Measurements from ENCODE around the gene HEBP1.

HEBP1 gene, protein sequence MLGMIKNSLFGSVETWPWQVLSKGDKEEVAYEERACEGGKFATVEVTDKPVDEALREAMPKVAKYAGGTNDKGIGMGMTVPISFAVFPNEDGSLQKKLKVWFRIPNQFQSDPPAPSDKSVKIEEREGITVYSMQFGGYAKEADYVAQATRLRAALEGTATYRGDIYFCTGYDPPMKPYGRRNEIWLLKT

DNA sequence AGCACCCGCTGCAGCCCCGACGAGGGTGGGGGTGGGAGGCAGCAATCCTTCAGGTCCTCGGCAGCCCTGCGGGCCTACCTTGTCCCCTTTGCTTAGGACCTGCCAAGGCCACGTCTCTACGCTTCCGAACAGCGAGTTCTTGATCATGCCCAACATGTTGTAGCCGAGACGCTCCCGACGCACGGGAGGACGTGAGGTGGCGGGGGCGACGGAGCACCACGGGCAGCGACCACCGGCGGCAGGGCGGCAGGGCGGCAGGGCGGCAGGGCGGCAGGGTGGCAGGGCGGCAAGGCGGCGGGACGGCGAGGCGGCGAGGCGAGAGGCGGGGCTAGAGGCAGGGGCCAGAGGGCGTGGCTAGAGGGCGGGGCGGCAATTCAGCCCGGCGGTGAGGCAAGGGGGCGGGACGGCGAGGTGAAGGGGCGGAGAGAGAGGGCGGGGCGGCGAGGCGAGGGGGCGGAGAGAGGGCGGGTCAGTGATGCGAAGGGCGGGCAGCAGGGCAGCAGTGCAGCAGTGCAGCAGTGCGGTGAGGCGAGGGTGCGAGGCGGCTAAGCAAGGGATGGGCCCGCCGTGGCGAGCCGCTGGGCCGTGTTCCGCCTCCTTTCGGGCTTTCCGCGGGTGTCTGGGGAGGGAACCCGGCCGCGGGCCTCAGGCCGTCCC lies at the start of gene HEBP1:
TSS of gene HEBP1 (minus strand) at position 307 of the 657 bp plus-strand sequence. CDS start at position 156, 151 bp downstream.
- peaks cover 14% of the 10 kb centered on the region for H3K4me1 ChIP-seq (ENCODE audit: control insufficient read depth, low read length)
- H3F3A ChIP-seq (ENCODE audit: control insufficient read depth, insufficient read depth) = no peaks in the 10 kb centered on the region
- H3K36me3 ChIP-seq (ENCODE audit: control insufficient read depth, low read length) = no peaks in the 10 kb centered on the region
- H4K20me1 ChIP-seq (ENCODE audit: control insufficient read depth, insufficient read depth, low read depth, low read length) = no peaks in the 10 kb centered on the region
- H3K9me2 ChIP-seq (replicated peaks; ENCODE audit: control insufficient read depth, low read length) = no peaks in the 10 kb centered on the region
- TF ChIP-seq EZH2phosphoT487 (IDR thresholded peaks at IDR 0.05; ENCODE audit: borderline replicate concordance, low read length) = no peak
- TF ChIP-seq, protein P1, sequence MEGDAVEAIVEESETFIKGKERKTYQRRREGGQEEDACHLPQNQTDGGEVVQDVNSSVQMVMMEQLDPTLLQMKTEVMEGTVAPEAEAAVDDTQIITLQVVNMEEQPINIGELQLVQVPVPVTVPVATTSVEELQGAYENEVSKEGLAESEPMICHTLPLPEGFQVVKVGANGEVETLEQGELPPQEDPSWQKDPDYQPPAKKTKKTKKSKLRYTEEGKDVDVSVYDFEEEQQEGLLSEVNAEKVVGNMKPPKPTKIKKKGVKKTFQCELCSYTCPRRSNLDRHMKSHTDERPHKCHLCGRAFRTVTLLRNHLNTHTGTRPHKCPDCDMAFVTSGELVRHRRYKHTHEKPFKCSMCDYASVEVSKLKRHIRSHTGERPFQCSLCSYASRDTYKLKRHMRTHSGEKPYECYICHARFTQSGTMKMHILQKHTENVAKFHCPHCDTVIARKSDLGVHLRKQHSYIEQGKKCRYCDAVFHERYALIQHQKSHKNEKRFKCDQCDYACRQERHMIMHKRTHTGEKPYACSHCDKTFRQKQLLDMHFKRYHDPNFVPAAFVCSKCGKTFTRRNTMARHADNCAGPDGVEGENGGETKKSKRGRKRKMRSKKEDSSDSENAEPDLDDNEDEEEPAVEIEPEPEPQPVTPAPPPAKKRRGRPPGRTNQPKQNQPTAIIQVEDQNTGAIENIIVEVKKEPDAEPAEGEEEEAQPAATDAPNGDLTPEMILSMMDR (IDR thresholded peaks at IDR 0.05; ENCODE audit: low read depth, low read length, poor library complexity, severe bottlenecking) = no peak
- peak within 1 kb of the TSS; percentile 87 for H3K4me2 ChIP-seq (ENCODE audit: low read length)
- no peak within 1 kb of the TSS for H3K27ac ChIP-seq (ENCODE audit: low read depth, low read length)
- peaks cover 48% of the 10 kb centered on the region for H3K27me3 ChIP-seq (ENCODE audit: control insufficient read depth, low read length)
- H3K4me3 ChIP-seq (ENCODE audit: low read length) = peak within 1 kb of the TSS; percentile 70
- no peaks in the 10 kb centered on the region for H3K9me3 ChIP-seq (ENCODE audit: control insufficient read depth, insufficient read depth, low read length)
- no peaks in the 10 kb centered on the region for H3K79me2 ChIP-seq (ENCODE audit: control insufficient read depth, low read length)

GRCh38 chr12:13049816-13050215 lies 49.8 kb upstream of the HEBP1 start:
- TF ChIP-seq EZH2phosphoT487 (IDR thresholded peaks at IDR 0.05; ENCODE audit: borderline replicate concordance, low read length) = no peak
- TF ChIP-seq, protein P1 (IDR thresholded peaks at IDR 0.05; ENCODE audit: low read depth, low read length, poor library complexity, severe bottlenecking) = no peak
- Histone ChIP-seq H3K4me3 (ENCODE audit: low read length) (no peak overlapping the region), H3K79me2 (ENCODE audit: control insufficient read depth, low read length) (no peaks in the 10 kb centered on the region), H3K4me1 (ENCODE audit: control insufficient read depth, low read length) (peaks cover 6% of the 10 kb centered on the region), H3K9me3 (ENCODE audit: control insufficient read depth, insufficient read depth, low read length) (peaks cover 5% of the 10 kb centered on the region; the same call in 1 of the 2 replicates), H3K4me2 (ENCODE audit: low read length) (no peak overlapping the region), H3K36me3 (ENCODE audit: control insufficient read depth, low read length) (no peaks in the 10 kb centered on the region), H3K9me2 (replicated peaks; ENCODE audit: control insufficient read depth, low read length) (no peaks in the 10 kb centered on the region), H3F3A (ENCODE audit: control insufficient read depth, insufficient read depth) (no peaks in the 10 kb centered on the region), H3K27ac (ENCODE audit: low read depth, low read length) (no peak overlapping the region), H3K27me3 (ENCODE audit: control insufficient read depth, low read length) (no peaks in the 10 kb centered on the region; the same call in 1 of the 2 replicates), H4K20me1 (ENCODE audit: control insufficient read depth, insufficient read depth, low read depth, low read length) (no peaks in the 10 kb centered on the region)

GRCh38 chr12:13046964-13047363 lies 46.9 kb upstream of the HEBP1 start:
- H3K79me2 ChIP-seq (ENCODE audit: control insufficient read depth, low read length) = no peaks in the 10 kb centered on the region
- H3F3A ChIP-seq (ENCODE audit: control insufficient read depth, insufficient read depth) = no peaks in the 10 kb centered on the region

More at GRCh38 chr12:13046964-13047363, 46.9 kb upstream of the HEBP1 start:
- Histone ChIP-seq H3K27me3 (ENCODE audit: control insufficient read depth, low read length) (peaks cover 6% of the 10 kb centered on the region), H3K27ac (ENCODE audit: low read depth, low read length) (no peak overlapping the region), H3K9me3 (ENCODE audit: control insufficient read depth, insufficient read depth, low read length) (no peaks in the 10 kb centered on the region), H3K9me2 (replicated peaks; ENCODE audit: control insufficient read depth, low read length) (no peaks in the 10 kb centered on the region), H3K4me2 (ENCODE audit: low read length) (no peak overlapping the region), H3K4me1 (ENCODE audit: control insufficient read depth, low read length) (peaks cover 12% of the 10 kb centered on the region), H4K20me1 (ENCODE audit: control insufficient read depth, insufficient read depth, low read depth, low read length) (no peaks in the 10 kb centered on the region), H3K4me3 (ENCODE audit: low read length) (no peak overlapping the region), H3K36me3 (ENCODE audit: control insufficient read depth, low read length) (no peaks in the 10 kb centered on the region)
- no peak for TF ChIP-seq EZH2phosphoT487 (IDR thresholded peaks at IDR 0.05; ENCODE audit: borderline replicate concordance, low read length)
- TF ChIP-seq, protein P1 (IDR thresholded peaks at IDR 0.05; ENCODE audit: low read depth, low read length, poor library complexity, severe bottlenecking) = no peak

Data from DOHH2 (cell line).